OCI-LY7 (cell line): ENCODE measurements around the gene NFATC2. TPM values are rescaled to one million over a fixed set of nuclear protein-coding genes. Genes with fewer than 3 reads are reported as not detected.

Experiments used
- BruUV-seq: library from RNA; stranded (reverse); fragments of 400-500 nt; replicated peaks from 2 replicates; lab custom pipeline; 2021; lab: Mats Ljungman, UMichigan
- CTCF ChIA-PET: fragments of 300-600 bp; sonication (Branson Sonifier 250); formaldehyde crosslinking; loops from one replicate; lab custom pipeline; 2022; ENCODE audit warnings: antibody characterized with exemption; ENCODE audit not compliant: unreplicated experiment; lab: Charles Lee
- POLR2A ChIA-PET: fragments of 300-600 bp; sonication (Branson Sonifier 250); formaldehyde crosslinking; loops from one replicate; lab custom pipeline; 2022; ENCODE audit warnings: antibody characterized with exemption; lab: Charles Lee
- DNase-seq: peaks from one replicate; pipeline ENCODE4 v3.0.0-alpha.2; 2015; ENCODE audit warnings: low spot score
- H2AFZ ChIP-seq: fragments of 200-600 bp; sonication (generic), shearing (Covaris generic); 2 replicates; pipeline ENCODE4 v1.6.1; 2014; ENCODE audit warnings: mild to moderate bottlenecking, antibody characterized with exemption, low read length, moderate library complexity
- H3K27ac ChIP-seq: fragments of 200-600 bp; sonication (generic); 2 replicates; pipeline ENCODE4 v1.5.1; 2014; ENCODE audit warnings: mixed run types, low read depth, mild to moderate bottlenecking, moderate library complexity, low read length, inconsistent platforms; ENCODE audit not compliant: poor library complexity, severe bottlenecking
- H3K36me3 ChIP-seq: fragments of 200-600 bp; sonication (generic); 2 replicates; pipeline ENCODE4 v1.6.1; 2014; ENCODE audit warnings: mild to moderate bottlenecking, antibody characterized with exemption, low read length, moderate library complexity, mixed read lengths; ENCODE audit not compliant: insufficient read depth
- H3K4me1 ChIP-seq: fragments of 200-600 bp; sonication (generic); 2 replicates; pipeline ENCODE4 v1.5.1; 2014; ENCODE audit warnings: mild to moderate bottlenecking, low read length; ENCODE audit not compliant: insufficient read depth, poor library complexity, severe bottlenecking
- H3K4me2 ChIP-seq: fragments of 200-600 bp; sonication (generic); 2 replicates; pipeline ENCODE4 v1.6.1; 2014; ENCODE audit warnings: mild to moderate bottlenecking, low read length
- H3K4me3 ChIP-seq: fragments of 200-600 bp; sonication (generic); 2 replicates; pipeline ENCODE4 v1.5.1; 2014; ENCODE audit warnings: mild to moderate bottlenecking, low read depth, low read length; ENCODE audit not compliant: poor library complexity, severe bottlenecking
- H3K79me2 ChIP-seq: fragments of 200-600 bp; sonication (generic); 2 replicates; pipeline ENCODE4 v1.6.1; 2016; ENCODE audit warnings: low read depth, mild to moderate bottlenecking, low read length, moderate library complexity, mixed read lengths; ENCODE audit not compliant: insufficient read depth
- H3K9me2 ChIP-seq: fragments of 200-600 bp; sonication (generic); 2 replicates; pipeline ENCODE4 v1.6.1; 2016; ENCODE audit warnings: mild to moderate bottlenecking, low read length, mixed read lengths; ENCODE audit not compliant: insufficient read depth
- H3K9me3 ChIP-seq: fragments of 200-600 bp; sonication (generic); 2 replicates; pipeline ENCODE4 v1.6.1; 2014; ENCODE audit warnings: mild to moderate bottlenecking, mixed run types, low read length, mixed read lengths
- H4K20me1 ChIP-seq: fragments of 200-600 bp; sonication (generic); 2 replicates; pipeline ENCODE4 v1.6.1; 2014; ENCODE audit warnings: mild to moderate bottlenecking, antibody characterized with exemption, low read length, moderate library complexity, mixed read lengths; ENCODE audit not compliant: insufficient read depth
- CTCF ChIP-seq: fragments of 200-600 bp; sonication (generic); conservative IDR thresholded peaks from 2 replicates; pipeline ENCODE4 v1.5.1; 2014; ENCODE audit warnings: mild to moderate bottlenecking, antibody characterized with exemption, low read length, moderate library complexity, mixed read lengths
- EZH2phosphoT487 ChIP-seq: fragments of 200-600 bp; sonication (generic); IDR thresholded peaks from 2 replicates; pipeline ENCODE4 v1.6.1; 2018; ENCODE audit warnings: low read depth, borderline replicate concordance, mild to moderate bottlenecking, mixed run types, antibody characterized with exemption, low read length, moderate library complexity, mixed read lengths
- intact Hi-C: fragments of 100-400 bp; cut with micrococcal nuclease; formaldehyde crosslinking; loops from one replicate; pipeline ENCODE4 v1.10.0; 2022; ENCODE audit not compliant: unreplicated experiment
- total RNA-seq, 2 experiments: library from RNA; depleted of rRNA in 1 of 2; stranded (reverse); fragments of >200 nt in 1 of 2; shearing (Covaris generic) in 1 of 2; gene quantifications; 2 replicates each; pipeline ENCODE4 v1.2.3, GENCODE V29; 2014 to 2022

NFATC2 gene
- total RNA-seq, 2 experiments from 2014 or later = 12.5 to 43.8 TPM

DNA sequence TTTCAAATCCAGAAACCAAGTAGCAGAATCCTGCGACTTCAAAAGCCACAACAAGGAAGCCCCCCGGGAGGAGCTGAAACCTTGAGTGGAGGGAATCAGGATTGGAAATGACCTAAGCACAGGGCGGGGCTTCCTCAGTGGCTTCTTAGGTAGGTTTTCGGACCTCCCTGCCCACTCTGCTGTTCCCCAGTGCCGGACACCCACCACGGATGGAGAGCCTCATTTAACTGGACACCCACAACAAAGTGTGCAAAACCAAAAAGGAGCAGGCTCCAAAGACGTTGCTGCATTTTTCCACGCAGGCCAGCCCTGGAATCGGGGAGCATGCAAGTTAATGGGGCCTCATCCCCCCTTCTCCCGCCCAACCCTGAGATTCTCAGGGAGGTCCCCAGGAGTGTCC is 144.4 kb downstream of the NFATC2 start:
- BruUV-seq = no TSS peak
- DNase-seq = no peak
- Histone ChIP-seq H2AFZ (no peak overlapping the region), H3K9me2 (no peaks in the 10 kb centered on the region), H3K4me2 (no peak overlapping the region), H3K4me1 (peaks cover 46% of the 10 kb centered on the region), H4K20me1 (no peaks in the 10 kb centered on the region), H3K79me2 (peaks cover 13% of the 10 kb centered on the region; the same call in 1 of the 2 replicates), H3K9me3 (no peaks in the 10 kb centered on the region), H3K27ac (no peak overlapping the region), H3K36me3 (peaks cover 83% of the 10 kb centered on the region), H3K4me3 (no peak overlapping the region)
- CTCF ChIA-PET = no interaction called here
- intact Hi-C loops = no loop called here
- POLR2A ChIA-PET = interaction anchor here (4.5 kb wide), 2 partner anchors 8 to 12 kb away, joined by 23 to 32 read pairs; no protein-coding TSS in a partner anchor
- no peak for TF ChIP-seq EZH2phosphoT487
- TF ChIP-seq CTCF = no peak

DNA sequence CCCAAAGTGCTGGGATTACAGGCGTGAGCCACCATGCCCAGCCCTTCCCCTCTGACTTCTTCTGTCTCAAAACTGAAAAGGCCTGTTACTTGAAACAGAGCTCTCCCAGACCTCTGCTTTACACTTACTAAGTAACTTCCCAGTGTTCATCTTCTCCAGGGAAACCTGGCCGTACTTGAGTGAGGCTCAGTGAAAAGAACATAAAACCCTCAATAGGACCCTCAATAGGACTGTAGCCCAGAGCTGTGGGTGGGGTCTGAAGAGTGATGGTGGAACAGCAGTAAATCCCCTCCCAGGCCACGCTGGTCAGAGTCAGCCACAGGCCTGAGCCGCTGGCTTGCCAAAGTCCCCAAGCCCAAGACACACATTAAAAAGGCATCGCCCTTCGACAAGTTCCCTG is 145.4 kb downstream of the NFATC2 start:
- Histone ChIP-seq H3K79me2 (peaks cover 6% of the 10 kb centered on the region; the same call in 1 of the 2 replicates), H3K4me3 (no peak overlapping the region), H3K36me3 (peaks cover 86% of the 10 kb centered on the region), H4K20me1 (no peaks in the 10 kb centered on the region), H3K4me2 (no peak overlapping the region), H3K9me2 (no peaks in the 10 kb centered on the region), H2AFZ (no peak overlapping the region), H3K4me1 (peaks cover 40% of the 10 kb centered on the region), H3K27ac (no peak overlapping the region), H3K9me3 (no peaks in the 10 kb centered on the region)
- TF ChIP-seq CTCF (no peak), EZH2phosphoT487 (no peak)
- BruUV-seq = no TSS peak
- ChIA-PET POLR2A (interaction anchor here (1.6 kb wide), 1 partner anchor 146 kb away, joined by 3 read pairs; no protein-coding TSS in a partner anchor), CTCF (no interaction called here)
- no peak for DNase-seq
- intact Hi-C loops = no loop called here

GRCh38 chr20:51396365-51396909 is 146.1 kb downstream of the NFATC2 start:
- BruUV-seq = no TSS peak
- Histone ChIP-seq H3K4me1 (peaks cover 36% of the 10 kb centered on the region), H3K9me3 (no peaks in the 10 kb centered on the region), H4K20me1 (no peaks in the 10 kb centered on the region), H2AFZ (no peak overlapping the region), H3K4me2 (no peak overlapping the region), H3K4me3 (no peak overlapping the region), H3K27ac (no peak overlapping the region), H3K36me3 (peaks cover 87% of the 10 kb centered on the region), H3K79me2 (no peaks in the 10 kb centered on the region; the same call in 1 of the 2 replicates), H3K9me2 (no peaks in the 10 kb centered on the region)
- no peak for DNase-seq
- no peak for TF ChIP-seq EZH2phosphoT487
- no peak for TF ChIP-seq CTCF
- ChIA-PET POLR2A (interaction anchor here (0.6 to 1.6 kb wide), 3 partner anchors 8 to 147 kb away, joined by 3 read pairs; no protein-coding TSS in a partner anchor), CTCF (no interaction called here)
- intact Hi-C loops = no loop called here
